PC-3 (cell line): ENCODE results near the gene CMSS1. TPM values are rescaled to one million over a fixed set of nuclear protein-coding genes. Genes with fewer than 3 reads are reported as not detected.

ENCODE experiments used
- ATAC-seq: fragments of 200-7000 bp; cut with Tn5 transposase; 2 replicates; pipeline ENCODE4 v1.9.1; 2020; ENCODE audit warnings: mild to moderate bottlenecking, moderate library complexity
- BruUV-seq: library from RNA; stranded (reverse); fragments of 400-500 nt; replicated peaks from 2 replicates; lab custom pipeline; 2021; lab: Mats Ljungman, UMichigan
- CTCF ChIA-PET: fragments of 300-600 bp; sonication (Branson Sonifier 250); formaldehyde crosslinking; loops from one replicate; lab custom pipeline; 2022; ENCODE audit warnings: antibody characterized with exemption; lab: Charles Lee
- POLR2A ChIA-PET: fragments of 300-600 bp; sonication (Branson Sonifier 250); formaldehyde crosslinking; loops from one replicate; lab custom pipeline; 2022; ENCODE audit warnings: antibody characterized with exemption; ENCODE audit not compliant: unreplicated experiment; lab: Charles Lee
- DNase-seq: peaks from one replicate; pipeline ENCODE4 v3.0.0-alpha.2; 2015
- H2AFZ ChIP-seq: fragments of 300-600 bp; sonication (generic); 2 replicates; pipeline ENCODE4 v1.6.0; 2016; ENCODE audit warnings: antibody characterized with exemption, low read length
- H3F3A ChIP-seq: fragments of 300-600 bp; sonication (generic); one replicate; pipeline ENCODE4 v1.6.0; 2017; ENCODE audit warnings: antibody characterized with exemption, low read length, control low read depth, mild to moderate bottlenecking; ENCODE audit not compliant: unreplicated experiment
- H3K27ac ChIP-seq: fragments of 300-600 bp; sonication (generic); 2 replicates; pipeline ENCODE4 v1.5.1; 2016; ENCODE audit warnings: mild to moderate bottlenecking, low read length
- H3K27me3 ChIP-seq: fragments of 300-600 bp; sonication (generic); 2 replicates; pipeline ENCODE4 v1.6.1; 2016; ENCODE audit warnings: low read length, mixed read lengths
- H3K36me3 ChIP-seq: fragments of 300-600 bp; sonication (generic); 2 replicates; pipeline ENCODE4 v1.6.1; 2016; ENCODE audit warnings: low read depth, mixed run types, low read length, mixed read lengths
- H3K4me1 ChIP-seq: fragments of 300-600 bp; sonication (generic); 2 replicates; pipeline ENCODE4 v1.5.1; 2016; ENCODE audit warnings: low read length; ENCODE audit not compliant: insufficient read depth
- H3K4me2 ChIP-seq: fragments of 300-600 bp; sonication (generic); 2 replicates; pipeline ENCODE4 v1.6.0; 2016; ENCODE audit warnings: low read length
- H3K4me3 ChIP-seq: fragments of 300-600 bp; sonication (generic); 2 replicates; pipeline ENCODE4 v1.5.1; 2016; ENCODE audit warnings: mild to moderate bottlenecking, low read length, mixed read lengths
- H3K79me2 ChIP-seq: fragments of 300-600 bp; sonication (generic); 2 replicates; pipeline ENCODE4 v1.6.1; 2017; ENCODE audit warnings: low read length, mixed read lengths
- H3K9ac ChIP-seq: fragments of 300-600 bp; sonication (generic); 2 replicates; pipeline ENCODE4 v1.6.0; 2016; ENCODE audit warnings: mild to moderate bottlenecking, low read length
- H3K9me2 ChIP-seq: fragments of 300-600 bp; sonication (generic); replicated peaks from 2 replicates; pipeline ENCODE4 v1.6.1; 2016; ENCODE audit warnings: mixed run types, low read length, mixed read lengths
- H3K9me3 ChIP-seq: fragments of 300-600 bp; sonication (generic); 2 replicates; pipeline ENCODE4 v1.6.1; 2016; ENCODE audit warnings: low read length, mixed read lengths
- H4K20me1 ChIP-seq: fragments of 300-600 bp; sonication (generic); 2 replicates; pipeline ENCODE4 v1.6.1; 2016; ENCODE audit warnings: low read length, mixed read lengths
- EZH2 ChIP-seq: fragments of 300-600 bp; sonication (generic); IDR thresholded peaks from one replicate; pipeline ENCODE4 v1.6.1; 2017; ENCODE audit warnings: antibody characterized with exemption, mild to moderate bottlenecking, low read length; ENCODE audit not compliant: unreplicated experiment
- EZH2phosphoT487 ChIP-seq: fragments of 300-600 bp; sonication (generic); IDR thresholded peaks from 2 replicates; pipeline ENCODE4 v1.6.1; 2018; ENCODE audit warnings: mild to moderate bottlenecking, antibody characterized with exemption, low read length, borderline replicate concordance
- intact Hi-C: fragments of 100-400 bp; cut with micrococcal nuclease; formaldehyde crosslinking; loops from 2 replicates; pipeline ENCODE4 v1.9.0; 2023
- total RNA-seq: library from RNA; depleted of rRNA; stranded (reverse); fragments of >200 nt; gene quantifications from 2 replicates; pipeline ENCODE4 v1.2.3, GENCODE V29; 2014
- TF ChIP-seq, protein P1 (sequence below): fragments of 300-600 bp; sonication (generic); conservative IDR thresholded peaks from 2 replicates; pipeline ENCODE4 v1.5.1; 2017; ENCODE audit warnings: antibody characterized with exemption, low read depth, mild to moderate bottlenecking, low read length

The CMSS1 gene
- total RNA-seq, 1 experiment from 2014 or later = 63.1 TPM

DNA sequence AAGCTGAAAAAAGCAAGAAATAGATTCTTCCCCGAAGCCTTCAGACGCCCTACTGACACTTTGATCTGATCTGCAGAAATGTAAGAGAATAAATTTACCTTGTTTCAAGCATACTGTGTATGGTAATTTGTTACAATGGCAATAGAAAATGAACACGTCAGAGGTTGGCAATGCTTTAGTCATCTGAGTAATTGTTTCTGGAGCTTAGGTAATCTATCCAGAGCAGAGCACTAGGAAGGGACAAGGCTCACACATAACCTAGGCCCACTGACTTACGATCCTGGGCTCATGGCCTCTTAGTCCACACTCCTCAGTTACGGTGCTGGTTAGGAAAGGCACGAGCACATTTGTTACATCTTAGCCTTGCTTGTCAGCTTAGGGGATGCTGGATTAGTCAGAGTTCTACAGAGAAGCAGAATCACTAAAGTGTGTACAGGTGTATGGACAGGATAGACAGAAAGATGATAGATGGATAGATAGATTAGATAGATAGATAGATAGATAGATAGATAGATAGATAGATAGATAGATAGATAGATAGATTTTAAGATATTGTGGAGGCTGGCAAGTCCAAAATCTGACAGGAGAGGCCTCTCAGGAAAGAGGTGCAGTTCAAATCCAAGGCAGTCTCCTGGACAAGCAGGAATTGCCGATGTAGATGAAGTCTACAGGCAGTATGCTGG lies 396.4 kb downstream of the CMSS1 start:
- no TSS peak for BruUV-seq
- Histone ChIP-seq H3K27me3 (no peaks in the 10 kb centered on the region), H3K27ac (no peak overlapping the region), H3K36me3 (no peaks in the 10 kb centered on the region), H3K4me2 (no peak overlapping the region), H4K20me1 (no peaks in the 10 kb centered on the region), H3F3A (no peaks in the 10 kb centered on the region), H2AFZ (no peak overlapping the region), H3K4me1 (no peaks in the 10 kb centered on the region), H3K9ac (no peak overlapping the region), H3K4me3 (no peak overlapping the region), H3K9me2 (no peaks in the 10 kb centered on the region), H3K79me2 (no peaks in the 10 kb centered on the region), H3K9me3 (no peaks in the 10 kb centered on the region)
- DNase-seq (peak; percentile 34), ATAC-seq (0 out of 2 replicates have a peak, but pooled peaks have one; percentile 16)
- ChIA-PET CTCF (no interaction called here), POLR2A (no interaction called here)
- intact Hi-C loops = no loop called here
- TF ChIP-seq, protein P1, sequence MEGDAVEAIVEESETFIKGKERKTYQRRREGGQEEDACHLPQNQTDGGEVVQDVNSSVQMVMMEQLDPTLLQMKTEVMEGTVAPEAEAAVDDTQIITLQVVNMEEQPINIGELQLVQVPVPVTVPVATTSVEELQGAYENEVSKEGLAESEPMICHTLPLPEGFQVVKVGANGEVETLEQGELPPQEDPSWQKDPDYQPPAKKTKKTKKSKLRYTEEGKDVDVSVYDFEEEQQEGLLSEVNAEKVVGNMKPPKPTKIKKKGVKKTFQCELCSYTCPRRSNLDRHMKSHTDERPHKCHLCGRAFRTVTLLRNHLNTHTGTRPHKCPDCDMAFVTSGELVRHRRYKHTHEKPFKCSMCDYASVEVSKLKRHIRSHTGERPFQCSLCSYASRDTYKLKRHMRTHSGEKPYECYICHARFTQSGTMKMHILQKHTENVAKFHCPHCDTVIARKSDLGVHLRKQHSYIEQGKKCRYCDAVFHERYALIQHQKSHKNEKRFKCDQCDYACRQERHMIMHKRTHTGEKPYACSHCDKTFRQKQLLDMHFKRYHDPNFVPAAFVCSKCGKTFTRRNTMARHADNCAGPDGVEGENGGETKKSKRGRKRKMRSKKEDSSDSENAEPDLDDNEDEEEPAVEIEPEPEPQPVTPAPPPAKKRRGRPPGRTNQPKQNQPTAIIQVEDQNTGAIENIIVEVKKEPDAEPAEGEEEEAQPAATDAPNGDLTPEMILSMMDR = no peak
- TF ChIP-seq EZH2phosphoT487 (no peak), EZH2 (no peak)

DNA sequence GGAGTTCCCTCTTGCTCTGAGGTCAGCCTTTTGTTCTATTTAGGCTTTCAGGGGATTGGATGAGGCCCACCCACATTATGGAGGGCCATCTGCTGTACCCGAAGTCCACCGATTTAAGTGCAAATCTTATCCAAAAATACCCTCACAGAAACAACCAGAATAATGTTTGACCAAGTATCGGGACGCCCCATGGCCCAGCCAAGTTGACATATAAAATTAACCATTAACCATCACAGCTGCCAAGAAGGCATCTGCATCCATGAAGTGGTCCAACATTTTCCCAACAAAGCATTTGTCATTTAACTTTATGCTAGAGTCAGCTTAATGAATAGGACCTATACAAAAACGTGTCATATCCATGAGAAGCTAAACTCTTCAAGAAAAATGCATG lies 396.9 kb downstream of the CMSS1 start:
- ATAC-seq (no peak), DNase-seq (no peak)
- ChIA-PET CTCF (no interaction called here), POLR2A (no interaction called here)
- H3K9me3 ChIP-seq = no peaks in the 10 kb centered on the region
- no peak overlapping the region for H3K9ac ChIP-seq
- H3K27me3 ChIP-seq = no peaks in the 10 kb centered on the region
- no TSS peak for BruUV-seq
- intact Hi-C loops = no loop called here
- H3K27ac ChIP-seq = no peak overlapping the region
- no peaks in the 10 kb centered on the region for H4K20me1 ChIP-seq
- H3F3A ChIP-seq = no peaks in the 10 kb centered on the region
- H3K4me2 ChIP-seq = no peak overlapping the region
- no peak for TF ChIP-seq EZH2
- no peak overlapping the region for H3K4me3 ChIP-seq
- no peaks in the 10 kb centered on the region for H3K9me2 ChIP-seq
- no peaks in the 10 kb centered on the region for H3K36me3 ChIP-seq
- no peaks in the 10 kb centered on the region for H3K4me1 ChIP-seq
- no peaks in the 10 kb centered on the region for H3K79me2 ChIP-seq
- no peak overlapping the region for H2AFZ ChIP-seq

DNA sequence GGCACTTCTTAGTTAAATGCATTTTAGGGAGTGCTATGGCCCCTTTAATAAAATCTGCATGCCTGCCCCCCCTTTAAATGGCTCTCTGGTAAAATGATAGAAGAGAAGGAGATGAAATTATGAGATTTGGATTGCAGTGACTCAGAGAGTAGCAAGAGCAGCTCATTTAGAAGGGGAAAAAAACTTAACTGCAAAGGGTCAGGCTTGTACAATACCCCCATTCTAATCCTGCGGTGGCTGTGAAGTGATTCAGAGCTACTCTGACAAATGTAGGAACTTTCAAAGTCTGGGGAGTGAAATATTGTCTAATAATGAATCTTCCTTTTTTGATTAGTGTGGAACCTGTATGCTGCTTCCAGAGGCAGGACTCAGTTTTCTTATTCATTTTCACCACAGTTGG lies 399.1 kb downstream of the CMSS1 start:
- DNase-seq (peak; percentile 22), ATAC-seq (peak; percentile 62)
- Histone ChIP-seq H3K4me1 (no peaks in the 10 kb centered on the region), H4K20me1 (no peaks in the 10 kb centered on the region), H3K79me2 (no peaks in the 10 kb centered on the region), H3K27me3 (no peaks in the 10 kb centered on the region), H3K4me2 (no peak overlapping the region), H3F3A (no peaks in the 10 kb centered on the region), H3K36me3 (peaks cover 3% of the 10 kb centered on the region; the same call in 1 of the 2 replicates), H3K27ac (no peak overlapping the region), H3K9ac (no peak overlapping the region), H3K9me3 (no peaks in the 10 kb centered on the region), H3K9me2 (no peaks in the 10 kb centered on the region), H3K4me3 (no peak overlapping the region), H2AFZ (no peak overlapping the region)
- TF ChIP-seq, protein P1 = no peak
- TF ChIP-seq EZH2phosphoT487 (no peak), EZH2 (no peak)
- BruUV-seq = no TSS peak
- ChIA-PET CTCF (no interaction called here), POLR2A (no interaction called here)
- intact Hi-C loops = no loop called here
